GM20431 (cell line): ENCODE data around the gene NFE2L1.
"Not testable (repeated sequence)": the region's sequence is repeated elsewhere in the genome, so short reads cannot be mapped to it uniquely, and the experiment has no call there.

Source experiments
- in situ Hi-C: fragments of 300-500 bp; cut with MseI, MboI; formaldehyde crosslinking; loops from one replicate; pipeline ENCODE4 v1.15.0; 2020; ENCODE audit warnings: low sequenced_read_pairs; ENCODE audit not compliant: unreplicated experiment

Gene NFE2L1

GRCh38 chr17:48022901-48023300, 25.3 kb upstream of the NFE2L1 start:
- in situ Hi-C loops = loop anchor here (10.0 kb wide), 1 partner anchor 52 kb away; no protein-coding TSS in a partner anchor

- in situ Hi-C loops = loop anchor here (10.0 kb wide), 1 partner anchor 51 kb away; no protein-coding TSS in a partner anchor
Measured at GRCh38 chr17:48023400-48024148, 24.6 kb upstream of the NFE2L1 start.

DNA sequence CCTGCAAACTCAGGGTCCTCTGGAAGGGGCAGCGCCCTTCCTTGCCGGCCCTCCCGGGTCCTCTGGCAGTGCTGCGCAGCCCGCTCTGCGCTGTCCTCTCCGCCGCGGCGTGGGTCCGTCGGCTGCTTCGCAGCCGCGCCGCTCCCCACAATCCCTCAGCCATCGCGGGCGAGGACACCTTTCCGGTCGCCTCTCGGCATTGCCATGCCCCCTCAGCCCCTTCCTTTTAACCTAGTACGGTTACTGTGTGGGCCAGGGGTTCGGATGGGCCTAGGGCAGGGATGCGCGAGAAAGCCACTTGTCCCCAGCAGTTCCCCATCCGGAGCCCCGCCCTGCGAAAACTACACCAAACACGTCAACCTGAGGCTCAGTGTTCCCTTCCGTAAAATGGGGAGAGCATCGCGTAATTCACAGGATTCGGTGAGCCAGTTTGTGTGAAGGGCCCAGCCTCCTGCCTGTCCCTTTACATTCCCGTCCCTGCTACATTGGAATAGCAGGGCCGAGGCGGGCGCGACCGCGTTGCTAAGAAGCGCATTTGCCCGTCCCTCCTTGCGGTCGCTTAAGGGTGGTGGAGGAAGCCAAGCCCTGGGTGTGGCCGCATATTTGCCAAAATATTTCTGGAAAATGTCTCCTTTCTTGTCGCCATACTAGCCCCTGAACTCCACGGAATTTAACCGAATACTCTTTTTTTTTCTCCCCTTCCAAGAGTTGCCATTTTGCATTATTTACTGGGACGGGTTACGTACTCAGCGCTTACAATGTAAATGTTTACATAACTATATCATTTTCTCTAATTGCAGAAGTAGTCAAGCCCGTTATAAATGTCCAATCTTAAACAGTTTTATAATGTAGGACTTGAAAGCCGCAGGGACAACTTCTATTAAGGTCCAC, 23.8 kb upstream of the NFE2L1 start:
- in situ Hi-C loops = loop anchor here (10.0 kb wide), 1 partner anchor 50 kb away; no protein-coding TSS in a partner anchor

GRCh38 chr17:48025040-48025903, 22.9 kb upstream of the NFE2L1 start:
- in situ Hi-C loops = loop anchor here (10.0 kb wide), 1 partner anchor 50 kb away; no protein-coding TSS in a partner anchor

GRCh38 chr17:48025904-48026501, 22.2 kb upstream of the NFE2L1 start:
- in situ Hi-C loops = loop anchor here (10.0 kb wide), 1 partner anchor 49 kb away; no protein-coding TSS in a partner anchor

GRCh38 chr17:48026502-48027321, 21.4 kb upstream of the NFE2L1 start:
- in situ Hi-C loops = loop anchor here (10.0 kb wide), 1 partner anchor 48 kb away; no protein-coding TSS in a partner anchor

DNA sequence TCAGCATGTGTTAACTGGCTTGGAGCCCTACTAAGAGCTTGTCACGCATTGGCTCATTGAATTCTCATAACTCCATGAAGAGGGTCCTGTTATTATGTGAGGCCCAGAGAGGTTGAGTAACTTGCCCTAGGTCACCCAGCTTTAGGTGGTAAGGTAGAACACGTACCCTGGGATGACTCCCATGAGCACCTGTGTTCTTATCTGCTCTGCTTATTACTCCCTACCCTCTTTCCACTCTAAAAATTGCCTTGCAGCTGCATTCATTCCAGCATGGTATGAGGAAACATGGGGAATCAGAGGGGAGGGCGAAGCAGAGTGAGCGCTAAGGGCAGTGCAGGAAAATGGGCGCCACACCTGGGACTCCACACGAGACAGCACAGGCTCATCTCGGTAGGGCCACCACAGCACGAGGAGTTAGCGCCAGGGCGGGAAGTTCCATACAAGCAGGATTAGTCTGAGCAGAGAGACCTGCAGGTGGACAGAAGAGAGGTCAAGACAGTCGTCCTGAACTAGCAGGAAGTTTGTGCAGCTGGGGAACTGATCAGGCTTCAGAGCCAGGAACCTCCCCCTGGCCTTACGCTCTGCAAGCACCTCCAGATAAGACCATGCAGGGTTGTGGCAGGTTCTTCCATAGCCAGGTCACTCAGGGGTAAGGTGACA, 20.7 kb upstream of the NFE2L1 start:
- in situ Hi-C loops = loop anchor here (10.0 kb wide), 1 partner anchor 47 kb away; no protein-coding TSS in a partner anchor

- in situ Hi-C loops = loop anchor here (10.0 kb wide), 1 partner anchor 46 kb away; no protein-coding TSS in a partner anchor
Measured at GRCh38 chr17:48028736-48029135, 19.4 kb upstream of the NFE2L1 start.

GRCh38 chr17:48030531-48030930, 17.6 kb upstream of the NFE2L1 start:
- in situ Hi-C loops = no loop called here

- in situ Hi-C loops = no loop called here
Measured at GRCh38 chr17:48031966-48032365, 16.2 kb upstream of the NFE2L1 start.

GRCh38 chr17:48034734-48035133, 13.4 kb upstream of the NFE2L1 start:
- in situ Hi-C loops = not testable (repeated sequence)

DNA sequence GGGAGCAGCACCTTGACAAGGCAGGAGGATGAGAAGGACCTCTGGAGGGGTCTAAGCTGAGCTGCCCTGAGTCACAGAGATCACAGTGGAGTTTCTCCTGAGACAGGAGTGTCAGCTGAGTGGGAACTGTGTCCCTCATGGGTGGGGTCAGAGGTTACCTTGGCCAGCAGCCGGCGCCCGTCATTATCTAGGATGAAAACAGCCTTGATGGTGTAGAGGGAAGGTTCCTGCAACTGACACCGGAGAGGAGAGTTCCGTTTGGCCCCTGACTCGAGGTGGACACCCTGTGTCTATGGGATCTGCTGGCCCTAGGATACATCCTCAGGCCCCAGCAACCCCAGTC, 11.5 kb upstream of the NFE2L1 start:
- in situ Hi-C loops = no loop called here

GRCh38 chr17:48037036-48037837, 10.9 kb upstream of the NFE2L1 start, which contains the start of gene COPZ2:
Gene COPZ2 (minus strand): TSS chr17:48037797. CDS start chr17:48037777, 20 bp downstream.
- in situ Hi-C loops = no loop called here

DNA sequence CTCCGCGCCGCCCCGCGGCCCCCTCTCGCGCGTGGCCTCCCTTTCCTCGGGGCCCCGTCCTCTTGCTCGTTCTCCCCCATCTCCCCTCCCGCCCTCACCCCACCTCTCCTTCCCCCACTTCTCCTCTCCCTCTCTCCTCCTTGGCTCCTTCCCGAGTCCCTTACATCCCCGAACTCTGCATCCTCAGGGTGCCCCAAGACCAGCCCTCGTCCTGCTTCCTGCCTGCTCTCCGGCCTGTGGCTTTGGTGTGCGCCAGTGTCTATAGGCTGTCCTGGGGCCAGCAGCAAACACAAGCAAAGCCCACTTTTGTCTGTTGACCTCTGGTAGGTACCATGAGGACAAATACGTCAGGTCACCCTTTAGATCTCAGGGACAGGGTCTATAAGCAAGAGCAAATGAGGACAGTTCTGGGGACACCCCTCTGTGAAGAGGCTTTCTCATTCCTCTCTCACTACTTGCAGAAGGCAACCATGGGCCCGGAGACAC, 10.3 kb upstream of the NFE2L1 start:
- in situ Hi-C loops = no loop called here

GRCh38 chr17:48038687-48039086, 9.5 kb upstream of the NFE2L1 start:
- in situ Hi-C loops = no loop called here

- in situ Hi-C loops = no loop called here
Measured at GRCh38 chr17:48043176-48043575, 5.0 kb upstream of the NFE2L1 start.

DNA sequence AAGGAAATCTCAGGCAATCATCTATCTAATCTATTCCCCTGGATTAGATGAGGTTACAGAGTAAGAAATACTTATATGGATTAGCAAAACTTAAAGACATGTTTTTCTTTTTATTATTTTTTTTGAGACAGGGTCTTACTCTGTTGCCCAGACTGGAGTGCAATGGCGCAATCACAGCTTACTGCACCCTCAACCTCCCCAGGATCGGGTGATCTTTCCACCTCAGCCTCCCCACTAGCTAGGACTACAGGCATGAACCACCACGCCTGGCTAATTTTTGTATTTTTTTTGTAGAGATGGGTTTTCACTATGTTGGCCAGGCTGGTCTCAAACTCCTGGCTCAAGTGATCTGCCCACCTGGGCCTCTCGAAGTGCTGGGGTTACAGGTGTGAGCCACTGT, 3.3 kb upstream of the NFE2L1 start:
- in situ Hi-C loops = no loop called here
